Activated B cell treated with CpG ODN at 0.5 μM for 24 hours (primary cell): Measurements from ENCODE around the gene GTF3C5. TPM values are rescaled to one million over a fixed set of nuclear protein-coding genes. Genes with fewer than 3 reads are reported as not detected.
"Not testable (repeated sequence)": the region's sequence is repeated elsewhere in the genome, so short reads cannot be mapped to it uniquely, and the experiment has no call there.

Experiments
- ATAC-seq: fragments of 200-7000 bp; cut with Tn5 transposase; one replicate; pipeline ENCODE4 v1.10.0; 2021; ENCODE audit warnings: low read depth, mild to moderate bottlenecking, moderate library complexity
- CTCF ChIA-PET: fragments of 350-600 bp; sonication (Branson Sonifier 250); formaldehyde crosslinking; loops from one replicate; lab custom pipeline; 2021; ENCODE audit warnings: antibody characterized with exemption; lab: Charles Lee
- POLR2A ChIA-PET: fragments of 350-600 bp; sonication (Branson Sonifier 250); formaldehyde crosslinking; loops from one replicate; lab custom pipeline; 2021; ENCODE audit warnings: antibody characterized with exemption; lab: Charles Lee
- DNase-seq: peaks from one replicate; pipeline ENCODE4 v3.0.0; 2022
- H3K27ac Mint-ChIP-seq: one replicate; pipeline ENCODE4 v1.8.0; 2020; ENCODE audit warnings: mixed read lengths
- H3K27me3 Mint-ChIP-seq: one replicate; pipeline ENCODE4 v1.8.0; 2021; ENCODE audit warnings: mixed read lengths
- H3K36me3 Mint-ChIP-seq: one replicate; pipeline ENCODE4 v1.8.0; 2021; ENCODE audit warnings: low read depth, mixed read lengths
- H3K4me1 Mint-ChIP-seq: one replicate; pipeline ENCODE4 v1.8.0; 2021; ENCODE audit warnings: mixed read lengths
- H3K4me3 Mint-ChIP-seq: one replicate; pipeline ENCODE4 v1.8.0; 2020; ENCODE audit warnings: mild to moderate bottlenecking, mixed read lengths
- H3K9me3 Mint-ChIP-seq: one replicate; pipeline ENCODE4 v1.8.0; 2020; ENCODE audit warnings: mixed read lengths
- intact Hi-C: fragments of 100-400 bp; cut with micrococcal nuclease; formaldehyde crosslinking; loops from one replicate; pipeline ENCODE4 v1.15.1; 2024
- total RNA-seq: library from RNA; stranded (reverse); gene quantifications from 2 replicates; pipeline ENCODE4 v1.2.3, GENCODE V29; 2022
- TF ChIP-seq, protein P1 (sequence below): fragments of 200-600 bp; IDR thresholded peaks from one replicate; pipeline ENCODE4 v1.8.0; 2022; ENCODE audit warnings: antibody characterized with exemption, mild to moderate bottlenecking

GTF3C5 gene
- total RNA-seq, 1 donor from 2014 or later: 56.6 TPM

DNA sequence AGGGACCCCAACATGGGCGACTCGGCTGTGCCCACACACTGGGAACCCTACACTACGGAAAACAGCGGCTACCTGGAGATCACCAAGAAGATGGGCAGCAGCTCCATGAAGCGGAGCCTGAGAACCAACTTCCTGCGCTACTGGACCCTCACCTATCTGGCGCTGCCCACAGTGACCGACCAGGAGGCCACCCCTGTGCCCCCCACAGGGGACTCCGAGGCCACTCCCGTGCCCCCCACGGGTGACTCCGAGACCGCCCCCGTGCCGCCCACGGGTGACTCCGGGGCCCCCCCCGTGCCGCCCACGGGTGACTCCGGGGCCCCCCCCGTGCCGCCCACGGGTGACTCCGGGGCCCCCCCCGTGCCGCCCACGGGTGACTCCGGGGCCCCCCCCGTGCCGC, 40.2 kb downstream of the GTF3C5 start:
- POLR2A ChIA-PET, H3K9me3 Mint-ChIP-seq, ATAC-seq, H3K4me1 Mint-ChIP-seq, intact Hi-C loops, H3K4me3 Mint-ChIP-seq, CTCF ChIA-PET, DNase-seq, H3K27me3 Mint-ChIP-seq, H3K27ac Mint-ChIP-seq, H3K36me3 Mint-ChIP-seq: not testable (repeated sequence)

DNA sequence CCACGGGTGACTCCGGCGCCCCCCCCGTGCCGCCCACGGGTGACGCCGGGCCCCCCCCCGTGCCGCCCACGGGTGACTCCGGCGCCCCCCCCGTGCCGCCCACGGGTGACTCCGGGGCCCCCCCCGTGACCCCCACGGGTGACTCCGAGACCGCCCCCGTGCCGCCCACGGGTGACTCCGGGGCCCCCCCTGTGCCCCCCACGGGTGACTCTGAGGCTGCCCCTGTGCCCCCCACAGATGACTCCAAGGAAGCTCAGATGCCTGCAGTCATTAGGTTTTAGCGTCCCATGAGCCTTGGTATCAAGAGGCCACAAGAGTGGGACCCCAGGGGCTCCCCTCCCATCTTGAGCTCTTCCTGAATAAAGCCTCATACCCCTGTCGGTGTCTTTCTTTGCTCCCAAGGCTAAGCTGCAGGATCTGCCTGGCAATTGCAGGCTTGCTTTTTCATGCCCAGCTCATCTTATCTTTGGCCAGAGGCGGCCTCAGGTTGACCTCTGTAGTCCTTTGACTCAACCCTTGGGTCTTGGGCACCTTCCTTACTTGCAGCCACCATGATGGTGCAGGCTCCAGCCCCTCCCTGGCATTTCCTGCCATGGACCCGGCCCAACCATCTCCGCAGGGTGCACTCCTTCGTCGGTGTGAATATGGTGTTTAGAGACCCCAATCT, 40.8 kb downstream of the GTF3C5 start:
- Mint-ChIP-seq H3K27me3 (peaks cover 3% of the 10 kb centered on the region), H3K9me3 (no peaks in the 10 kb centered on the region), H3K4me3 (no peak overlapping the region), H3K27ac (no peak overlapping the region), H3K36me3 (no peaks in the 10 kb centered on the region), H3K4me1 (no peaks in the 10 kb centered on the region)
- intact Hi-C loops: no loop called here
- TF ChIP-seq, protein P1, sequence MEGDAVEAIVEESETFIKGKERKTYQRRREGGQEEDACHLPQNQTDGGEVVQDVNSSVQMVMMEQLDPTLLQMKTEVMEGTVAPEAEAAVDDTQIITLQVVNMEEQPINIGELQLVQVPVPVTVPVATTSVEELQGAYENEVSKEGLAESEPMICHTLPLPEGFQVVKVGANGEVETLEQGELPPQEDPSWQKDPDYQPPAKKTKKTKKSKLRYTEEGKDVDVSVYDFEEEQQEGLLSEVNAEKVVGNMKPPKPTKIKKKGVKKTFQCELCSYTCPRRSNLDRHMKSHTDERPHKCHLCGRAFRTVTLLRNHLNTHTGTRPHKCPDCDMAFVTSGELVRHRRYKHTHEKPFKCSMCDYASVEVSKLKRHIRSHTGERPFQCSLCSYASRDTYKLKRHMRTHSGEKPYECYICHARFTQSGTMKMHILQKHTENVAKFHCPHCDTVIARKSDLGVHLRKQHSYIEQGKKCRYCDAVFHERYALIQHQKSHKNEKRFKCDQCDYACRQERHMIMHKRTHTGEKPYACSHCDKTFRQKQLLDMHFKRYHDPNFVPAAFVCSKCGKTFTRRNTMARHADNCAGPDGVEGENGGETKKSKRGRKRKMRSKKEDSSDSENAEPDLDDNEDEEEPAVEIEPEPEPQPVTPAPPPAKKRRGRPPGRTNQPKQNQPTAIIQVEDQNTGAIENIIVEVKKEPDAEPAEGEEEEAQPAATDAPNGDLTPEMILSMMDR: no peak
- CTCF ChIA-PET: no interaction called here
- ATAC-seq: no peak
- POLR2A ChIA-PET: no interaction called here
- no peak for DNase-seq

DNA sequence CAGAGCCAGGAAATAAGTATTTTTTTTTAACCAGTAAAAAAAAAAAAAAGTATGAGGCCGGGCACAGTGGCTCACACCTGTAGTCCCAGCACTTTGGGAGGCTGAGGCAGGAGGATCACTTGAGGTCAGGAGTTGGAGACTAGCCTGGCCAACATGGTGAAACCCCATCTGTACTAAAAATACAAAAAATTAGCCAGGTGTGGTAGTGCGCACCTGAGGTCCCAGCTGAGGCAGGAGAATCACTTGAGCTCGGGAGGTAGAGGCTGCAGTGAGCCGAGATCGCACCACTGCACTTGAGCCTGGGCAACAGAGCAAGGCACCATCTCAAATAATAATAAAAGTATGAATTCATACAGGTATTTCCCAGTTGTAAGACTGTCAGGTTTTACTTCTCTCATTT, 41.4 kb downstream of the GTF3C5 start:
- ATAC-seq, POLR2A ChIA-PET, CTCF ChIA-PET, H3K4me1 Mint-ChIP-seq, H3K27me3 Mint-ChIP-seq, H3K4me3 Mint-ChIP-seq, H3K9me3 Mint-ChIP-seq, intact Hi-C loops, H3K27ac Mint-ChIP-seq, H3K36me3 Mint-ChIP-seq, DNase-seq: not testable (repeated sequence)

DNA sequence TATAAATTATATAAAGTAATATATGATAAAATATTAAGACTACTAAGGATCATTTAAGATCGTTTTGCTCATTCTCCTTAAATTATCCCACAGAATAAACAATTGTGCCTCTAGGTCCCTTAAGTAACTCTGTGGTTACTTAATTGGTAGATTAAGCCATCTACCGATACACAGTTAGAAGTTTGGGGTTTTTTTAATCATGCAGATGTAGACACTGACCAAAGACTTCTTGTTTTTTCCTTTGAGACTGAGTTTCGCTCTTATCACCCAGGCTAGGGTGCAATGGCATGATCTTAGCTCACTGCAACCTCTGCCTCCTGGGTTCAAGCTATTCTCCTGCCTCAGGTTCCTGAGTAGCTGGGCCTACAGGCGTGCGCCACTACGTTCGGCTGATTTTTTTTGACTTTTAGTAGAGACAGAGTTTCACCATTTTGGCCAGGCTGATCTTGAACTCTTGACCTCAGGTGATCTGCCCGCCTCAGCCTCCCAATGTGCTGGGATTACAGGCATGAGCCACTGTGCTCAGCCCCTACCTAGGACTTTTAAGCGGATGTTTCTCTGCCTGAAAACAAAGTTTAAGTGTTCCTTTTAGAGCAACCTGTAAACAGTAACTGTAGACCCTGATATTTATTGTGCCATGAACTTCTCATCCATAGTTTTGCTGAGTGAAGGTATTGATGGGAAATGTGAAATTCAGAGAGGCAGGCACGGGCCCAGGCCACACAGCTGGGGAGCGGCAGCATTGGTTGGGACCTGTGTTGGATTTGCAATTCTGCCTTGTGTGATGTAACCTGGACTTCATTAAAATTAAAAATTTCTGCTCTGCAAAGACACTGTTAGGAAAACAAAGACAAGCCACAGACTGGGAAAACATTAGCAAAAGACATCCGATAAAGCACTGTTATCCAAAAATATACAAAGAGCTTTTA, 42.6 kb downstream of the GTF3C5 start:
- DNase-seq (no peak), ATAC-seq (no peak)
- POLR2A ChIA-PET: no interaction called here
- intact Hi-C loops: no loop called here
- Mint-ChIP-seq H3K27ac (no peak overlapping the region), H3K36me3 (no peaks in the 10 kb centered on the region), H3K27me3 (peaks cover 3% of the 10 kb centered on the region), H3K4me3 (no peak overlapping the region), H3K9me3 (no peaks in the 10 kb centered on the region), H3K4me1 (no peaks in the 10 kb centered on the region)
- TF ChIP-seq, protein P1: no peak
- CTCF ChIA-PET: interaction anchor here (1.1 kb wide), 1 partner anchor 71 kb away, joined by 3 read pairs; no protein-coding TSS in a partner anchor

DNA sequence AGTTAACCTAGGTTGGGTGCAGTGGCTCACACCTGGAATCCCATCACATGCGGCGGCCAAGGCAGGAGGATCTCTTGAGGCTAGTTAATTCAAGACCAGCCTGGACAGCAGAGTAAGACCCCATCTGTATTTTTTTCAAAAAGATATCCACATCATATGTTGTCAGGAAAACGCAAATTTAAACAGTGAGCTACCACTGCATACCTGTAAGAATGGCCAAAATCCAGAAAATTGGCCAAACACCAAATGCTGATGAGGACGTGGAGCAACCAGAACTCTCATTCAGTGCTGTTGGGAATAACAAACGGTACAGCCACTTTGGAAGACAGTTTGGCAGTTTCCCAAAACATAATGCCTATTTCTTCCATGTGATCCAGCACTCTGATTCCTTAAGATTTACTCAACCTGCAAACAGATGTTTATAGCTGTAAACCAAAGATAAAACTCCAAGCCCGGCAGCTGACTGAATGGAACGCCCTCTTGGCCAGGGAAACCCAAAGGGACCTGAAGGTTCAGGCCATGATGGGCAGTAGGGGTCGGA, 43.4 kb downstream of the GTF3C5 start:
- ATAC-seq: no peak
- Mint-ChIP-seq H3K27me3 (peaks cover 3% of the 10 kb centered on the region), H3K9me3 (no peaks in the 10 kb centered on the region), H3K36me3 (no peaks in the 10 kb centered on the region), H3K27ac (no peak overlapping the region), H3K4me3 (no peak overlapping the region), H3K4me1 (no peaks in the 10 kb centered on the region)
- DNase-seq: no peak
- intact Hi-C loops: no loop called here
- CTCF ChIA-PET: interaction anchor here (1.1 kb wide), 1 partner anchor 70 kb away, joined by 3 read pairs; no protein-coding TSS in a partner anchor
- POLR2A ChIA-PET: no interaction called here
- TF ChIP-seq, protein P1: no peak
